Muscle layer of colon (tissue), 2 donors: ENCODE data around the gene FBXO36.

Experiments used
- H3K27ac ChIP-seq: one replicate; pipeline ENCODE4 v1.7.0; 2013; ENCODE audit warnings: low read depth, mild to moderate bottlenecking, low read length, moderate library complexity
- H3K27me3 ChIP-seq, 2 donors: one replicate each; pipeline ENCODE4 v1.7.0; 2013; ENCODE audit warnings: low read length in 2 of 2, mild to moderate bottlenecking in 2 of 2; ENCODE audit not compliant: insufficient read depth in 2 of 2, control insufficient read depth in 1 of 2
- H3K36me3 ChIP-seq: one replicate; pipeline ENCODE4 v1.7.0; 2013; ENCODE audit warnings: mild to moderate bottlenecking, low read length; ENCODE audit not compliant: insufficient read depth
- H3K4me1 ChIP-seq: one replicate; pipeline ENCODE4 v1.7.0; 2013; ENCODE audit warnings: mild to moderate bottlenecking, low read length; ENCODE audit not compliant: insufficient read depth
- H3K4me3 ChIP-seq, 2 donors: one replicate each; pipeline ENCODE4 v1.7.0; 2013; ENCODE audit warnings: low read length in 2 of 2, low read depth in 1 of 2, mild to moderate bottlenecking in 1 of 2, moderate library complexity in 1 of 2
- H3K9ac ChIP-seq: one replicate; pipeline ENCODE4 v1.7.0; 2013; ENCODE audit warnings: low read length
- H3K9me3 ChIP-seq: one replicate; pipeline ENCODE4 v1.7.0; 2013; ENCODE audit warnings: mild to moderate bottlenecking, low read length
- donor health status: abdominal sarcoma.
- donor health status: Adenocarcinoma of cecum.

FBXO36 gene

GRCh38 chr2:230018153-230018552 is 95.8 kb downstream of the FBXO36 start:
- Histone ChIP-seq H3K9me3 (no peaks in the 10 kb centered on the region), H3K9ac (no peak overlapping the region), H3K27me3 (no peaks in the 10 kb centered on the region), H3K27ac (no peak overlapping the region), H3K4me3 (no peak overlapping the region), H3K4me1 (no peaks in the 10 kb centered on the region), H3K36me3 (no peaks in the 10 kb centered on the region)

GRCh38 chr2:230019742-230020141 is 97.4 kb downstream of the FBXO36 start:
- H3K9ac ChIP-seq, result no peak overlapping the region
- H3K4me3 ChIP-seq, result no peak overlapping the region
- H3K36me3 ChIP-seq, result no peaks in the 10 kb centered on the region
- no peaks in the 10 kb centered on the region for H3K9me3 ChIP-seq
- no peaks in the 10 kb centered on the region for H3K27me3 ChIP-seq
- H3K27ac ChIP-seq, result no peak overlapping the region
- no peaks in the 10 kb centered on the region for H3K4me1 ChIP-seq

- no peaks in the 10 kb centered on the region for H3K9me3 ChIP-seq
- H3K4me3 ChIP-seq, result no peak overlapping the region
- H3K27ac ChIP-seq, result no peak overlapping the region
- no peak overlapping the region for H3K9ac ChIP-seq
- no peaks in the 10 kb centered on the region for H3K36me3 ChIP-seq
- H3K4me1 ChIP-seq, result no peaks in the 10 kb centered on the region
- H3K27me3 ChIP-seq, result no peaks in the 10 kb centered on the region
Observed at GRCh38 chr2:230023313-230023712, 101.0 kb downstream of the FBXO36 start.

GRCh38 chr2:230042195-230042594 is 119.9 kb downstream of the FBXO36 start:
- no peaks in the 10 kb centered on the region for H3K4me1 ChIP-seq
- H3K27ac ChIP-seq, result no peak overlapping the region
- H3K9me3 ChIP-seq, result no peaks in the 10 kb centered on the region
- H3K27me3 ChIP-seq, result no peaks in the 10 kb centered on the region
- H3K9ac ChIP-seq, result no peak overlapping the region
- no peak overlapping the region for H3K4me3 ChIP-seq
- no peaks in the 10 kb centered on the region for H3K36me3 ChIP-seq

DNA sequence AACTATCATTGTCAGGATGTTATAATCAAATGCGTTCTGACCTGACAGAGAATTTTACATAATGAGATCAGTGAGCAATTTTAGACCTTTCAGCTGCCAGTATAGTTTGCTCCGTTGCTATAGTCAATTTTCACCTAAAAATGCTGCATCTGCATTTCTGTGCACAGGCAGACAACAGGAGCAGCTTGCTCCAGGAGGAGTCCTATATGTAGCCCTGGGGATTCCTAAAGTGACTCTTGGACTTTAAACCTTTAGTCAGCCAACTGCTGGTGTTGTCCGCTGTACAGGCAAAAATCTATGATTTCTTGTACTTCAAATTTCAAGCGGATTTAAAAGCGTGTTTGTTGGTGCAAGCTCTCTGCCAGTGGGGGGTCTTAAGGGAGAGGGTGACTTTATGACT is 120.7 kb downstream of the FBXO36 start:
- no peaks in the 10 kb centered on the region for H3K27me3 ChIP-seq
- no peak overlapping the region for H3K4me3 ChIP-seq
- H3K4me1 ChIP-seq, result no peaks in the 10 kb centered on the region
- H3K36me3 ChIP-seq, result no peaks in the 10 kb centered on the region
- no peak overlapping the region for H3K9ac ChIP-seq
- H3K27ac ChIP-seq, result no peak overlapping the region
- H3K9me3 ChIP-seq, result no peaks in the 10 kb centered on the region

DNA sequence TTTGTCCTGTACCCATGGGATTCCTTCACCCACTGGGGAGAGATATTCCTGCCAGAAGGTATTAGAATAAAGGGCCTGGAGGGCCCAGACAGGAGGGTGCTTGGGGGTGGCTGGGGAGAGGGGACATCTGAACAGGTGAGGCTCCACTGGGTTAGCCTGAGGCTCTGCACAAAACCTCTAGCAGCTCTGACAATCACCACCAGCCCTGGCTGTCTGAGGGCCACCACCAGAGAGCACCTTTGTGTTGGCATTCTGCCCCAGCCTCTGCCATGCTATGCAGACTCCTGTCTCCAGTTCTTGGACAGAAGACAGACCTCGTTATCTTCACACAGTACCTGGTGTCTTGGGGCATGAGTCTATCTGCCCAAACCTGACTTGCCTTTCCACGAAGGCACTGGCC is 121.2 kb downstream of the FBXO36 start:
- Histone ChIP-seq H3K4me3 (no peak overlapping the region), H3K27ac (no peak overlapping the region), H3K36me3 (no peaks in the 10 kb centered on the region), H3K4me1 (no peaks in the 10 kb centered on the region), H3K9me3 (no peaks in the 10 kb centered on the region), H3K9ac (no peak overlapping the region), H3K27me3 (no peaks in the 10 kb centered on the region)

DNA sequence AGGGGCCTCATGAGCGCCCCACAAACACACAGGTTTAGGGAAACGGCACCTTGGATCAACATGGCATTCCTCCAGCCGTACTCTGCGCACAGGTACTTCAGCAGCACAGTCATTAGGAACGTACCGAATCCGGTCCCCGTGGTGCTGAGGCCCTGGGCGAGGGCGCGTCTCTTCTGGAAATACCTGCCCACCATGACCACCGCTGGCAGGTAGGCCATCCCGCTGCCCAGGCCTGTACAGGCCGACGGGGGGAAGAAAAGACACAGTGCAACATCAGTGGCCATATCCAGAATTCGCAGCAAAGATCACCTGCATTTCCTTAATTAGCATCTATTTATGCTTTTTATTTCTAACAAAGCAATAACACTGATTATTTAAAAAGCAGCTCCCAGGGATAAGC is 124.2 kb downstream of the FBXO36 start:
- Histone ChIP-seq H3K27me3 (no peaks in the 10 kb centered on the region), H3K36me3 (no peaks in the 10 kb centered on the region), H3K27ac (no peak overlapping the region), H3K4me3 (no peak overlapping the region), H3K9me3 (no peaks in the 10 kb centered on the region), H3K4me1 (no peaks in the 10 kb centered on the region), H3K9ac (no peak overlapping the region)

GRCh38 chr2:230048010-230048671 is 125.8 kb downstream of the FBXO36 start:
- H3K4me1 ChIP-seq, result no peaks in the 10 kb centered on the region
- H3K9me3 ChIP-seq, result no peaks in the 10 kb centered on the region
- no peak overlapping the region for H3K4me3 ChIP-seq
- no peaks in the 10 kb centered on the region for H3K36me3 ChIP-seq
- H3K9ac ChIP-seq, result no peak overlapping the region
- no peak overlapping the region for H3K27ac ChIP-seq
- no peaks in the 10 kb centered on the region for H3K27me3 ChIP-seq

GRCh38 chr2:230050136-230050535 is 127.8 kb downstream of the FBXO36 start:
- no peaks in the 10 kb centered on the region for H3K27me3 ChIP-seq
- no peaks in the 10 kb centered on the region for H3K36me3 ChIP-seq
- no peak overlapping the region for H3K27ac ChIP-seq
- no peak overlapping the region for H3K4me3 ChIP-seq
- no peaks in the 10 kb centered on the region for H3K4me1 ChIP-seq
- H3K9me3 ChIP-seq, result no peaks in the 10 kb centered on the region
- H3K9ac ChIP-seq, result no peak overlapping the region

- Histone ChIP-seq H3K36me3 (no peaks in the 10 kb centered on the region), H3K4me3 (no peak overlapping the region), H3K9ac (no peak overlapping the region), H3K27ac (no peak overlapping the region), H3K4me1 (no peaks in the 10 kb centered on the region), H3K27me3 (no peaks in the 10 kb centered on the region), H3K9me3 (no peaks in the 10 kb centered on the region)
Observed at GRCh38 chr2:230052299-230052698, 130.0 kb downstream of the FBXO36 start.

- Histone ChIP-seq H3K4me1 (no peaks in the 10 kb centered on the region), H3K27ac (no peak overlapping the region), H3K9ac (no peak overlapping the region), H3K27me3 (no peaks in the 10 kb centered on the region), H3K36me3 (no peaks in the 10 kb centered on the region), H3K4me3 (no peak overlapping the region), H3K9me3 (no peaks in the 10 kb centered on the region)
Observed at GRCh38 chr2:230053753-230054478, 131.6 kb downstream of the FBXO36 start.
